HEK293 (cell line): ENCODE results near the gene ITIH1.

Source experiments
- CTCF ChIA-PET: fragments of 350-600 bp; formaldehyde crosslinking; extraction: SDS; loops from one replicate; lab custom pipeline; 2021; ENCODE audit warnings: antibody characterized with exemption; lab: Yijun Ruan, JAX
- POLR2A ChIA-PET: fragments of 300-600 bp; formaldehyde crosslinking; extraction: SDS; loops from one replicate; lab custom pipeline; 2020; ENCODE audit warnings: antibody characterized with exemption, inconsistent platforms; lab: Yijun Ruan, JAX
- H3K27ac ChIP-seq: fragments of 200-500 bp; sonication (Bioruptor generic); 2 replicates; pipeline ENCODE4 v1.5.1; 2014; ENCODE audit warnings: low read depth, low read length, control low read depth, inconsistent platforms; ENCODE audit errors: extremely low read depth
- H3K36me3 ChIP-seq, 2 experiments: fragments of 200-500 bp in 1 of 2; sonication (Bioruptor generic) in 1 of 2; 1 replicate in 1 of 2; 2 replicates in 1 of 2; pipeline ENCODE4 v1.5.1; 2014 to 2017; ENCODE audit warnings: inconsistent platforms in 2 of 2, low read length in 2 of 2; ENCODE audit not compliant: control insufficient read depth in 2 of 2, insufficient read depth in 1 of 2
- H3K4me1 ChIP-seq: fragments of 200-500 bp; sonication (Bioruptor generic); 2 replicates; pipeline ENCODE4 v1.5.1; 2014; ENCODE audit warnings: mild to moderate bottlenecking, low read length, inconsistent platforms; ENCODE audit not compliant: control insufficient read depth, insufficient read depth
- H3K4me3 ChIP-seq: 2 replicates; pipeline ENCODE4 v1.5.1; 2011; ENCODE audit warnings: low read depth, mild to moderate bottlenecking, control low read depth, low read length, moderate library complexity
- H3K9me3 ChIP-seq: fragments of 200-500 bp; sonication (Bioruptor generic); 2 replicates; pipeline ENCODE4 v1.5.1; 2014; ENCODE audit warnings: low read depth, low read length, inconsistent platforms; ENCODE audit not compliant: control insufficient read depth, insufficient read depth
- BCL11A ChIP-seq: fragments of 450-650 bp; formaldehyde crosslinking; IDR thresholded peaks from 2 replicates; pipeline ENCODE4 v1.5.1; 2016; ENCODE audit warnings: low read depth, missing biosample characterization, missing genetic modification characterization
- PRDM2 ChIP-seq: fragments of 450-650 bp; formaldehyde crosslinking; IDR thresholded peaks from 2 replicates; pipeline ENCODE4 v1.5.1; 2016; ENCODE audit warnings: missing biosample characterization, missing genetic modification characterization, borderline replicate concordance
- SCRT2 ChIP-seq: fragments of 450-650 bp; formaldehyde crosslinking; IDR thresholded peaks from 2 replicates; pipeline ENCODE4 v1.5.1; 2016; ENCODE audit warnings: missing biosample characterization, missing genetic modification characterization
- ZNF10 ChIP-seq: fragments of 450-650 bp; formaldehyde crosslinking; IDR thresholded peaks from 2 replicates; pipeline ENCODE4 v1.5.1; 2017; ENCODE audit warnings: missing biosample characterization, missing genetic modification characterization
- ZNF175 ChIP-seq: fragments of 450-650 bp; formaldehyde crosslinking; IDR thresholded peaks from 2 replicates; pipeline ENCODE4 v1.5.1; 2016; ENCODE audit warnings: missing biosample characterization, missing genetic modification characterization
- ZNF311 ChIP-seq: fragments of 450-650 bp; formaldehyde crosslinking; IDR thresholded peaks from 2 replicates; pipeline ENCODE4 v1.5.1; 2017; ENCODE audit warnings: missing biosample characterization, missing genetic modification characterization, borderline replicate concordance
- ZNF324 ChIP-seq: fragments of 450-650 bp; formaldehyde crosslinking; IDR thresholded peaks from 2 replicates; pipeline ENCODE4 v1.5.1; 2016; ENCODE audit warnings: missing biosample characterization, missing genetic modification characterization
- ZNF335 ChIP-seq: fragments of 450-650 bp; formaldehyde crosslinking; conservative IDR thresholded peaks from 2 replicates; pipeline ENCODE4 v1.5.1; 2016; ENCODE audit warnings: missing biosample characterization, missing genetic modification characterization
- ZNF350 ChIP-seq: fragments of 450-650 bp; formaldehyde crosslinking; IDR thresholded peaks from 2 replicates; pipeline ENCODE4 v1.5.0; 2017; ENCODE audit warnings: missing biosample characterization, mild to moderate bottlenecking, missing genetic modification characterization
- ZNF501 ChIP-seq: fragments of 450-650 bp; formaldehyde crosslinking; IDR thresholded peaks from 2 replicates; pipeline ENCODE4 v1.5.1; 2016; ENCODE audit warnings: missing biosample characterization, missing genetic modification characterization
- ZNF555 ChIP-seq: fragments of 450-650 bp; formaldehyde crosslinking; conservative IDR thresholded peaks from 2 replicates; pipeline ENCODE4 v1.5.1; 2017; ENCODE audit warnings: missing biosample characterization, mild to moderate bottlenecking, missing genetic modification characterization, inconsistent platforms
- ZNF76 ChIP-seq: fragments of 450-650 bp; formaldehyde crosslinking; IDR thresholded peaks from 2 replicates; pipeline ENCODE4; 2016; ENCODE audit warnings: low read depth, missing biosample characterization, missing genetic modification characterization, borderline replicate concordance
- ZNF791 ChIP-seq: fragments of 450-650 bp; formaldehyde crosslinking; IDR thresholded peaks from 2 replicates; pipeline ENCODE4 v1.5.1; 2016; ENCODE audit warnings: missing biosample characterization, missing genetic modification characterization
- ZNF837 ChIP-seq: fragments of 450-650 bp; formaldehyde crosslinking; IDR thresholded peaks from 2 replicates; pipeline ENCODE4 v1.5.1; 2016; ENCODE audit warnings: missing biosample characterization, missing genetic modification characterization
- ZXDB ChIP-seq: fragments of 450-650 bp; formaldehyde crosslinking; IDR thresholded peaks from 2 replicates; pipeline ENCODE4 v1.5.1; 2016; ENCODE audit warnings: missing biosample characterization, missing genetic modification characterization
- TF ChIP-seq, protein P1 (sequence below): fragments of 450-650 bp; formaldehyde crosslinking; IDR thresholded peaks from 2 replicates; pipeline ENCODE4 v1.5.1; 2016; ENCODE audit warnings: missing biosample characterization, missing genetic modification characterization
- TF ChIP-seq, protein P2 (sequence below): fragments of 450-650 bp; formaldehyde crosslinking; IDR thresholded peaks from 2 replicates; pipeline ENCODE4 v1.5.1; 2016; ENCODE audit warnings: missing biosample characterization, missing genetic modification characterization, borderline replicate concordance

Gene ITIH1

DNA sequence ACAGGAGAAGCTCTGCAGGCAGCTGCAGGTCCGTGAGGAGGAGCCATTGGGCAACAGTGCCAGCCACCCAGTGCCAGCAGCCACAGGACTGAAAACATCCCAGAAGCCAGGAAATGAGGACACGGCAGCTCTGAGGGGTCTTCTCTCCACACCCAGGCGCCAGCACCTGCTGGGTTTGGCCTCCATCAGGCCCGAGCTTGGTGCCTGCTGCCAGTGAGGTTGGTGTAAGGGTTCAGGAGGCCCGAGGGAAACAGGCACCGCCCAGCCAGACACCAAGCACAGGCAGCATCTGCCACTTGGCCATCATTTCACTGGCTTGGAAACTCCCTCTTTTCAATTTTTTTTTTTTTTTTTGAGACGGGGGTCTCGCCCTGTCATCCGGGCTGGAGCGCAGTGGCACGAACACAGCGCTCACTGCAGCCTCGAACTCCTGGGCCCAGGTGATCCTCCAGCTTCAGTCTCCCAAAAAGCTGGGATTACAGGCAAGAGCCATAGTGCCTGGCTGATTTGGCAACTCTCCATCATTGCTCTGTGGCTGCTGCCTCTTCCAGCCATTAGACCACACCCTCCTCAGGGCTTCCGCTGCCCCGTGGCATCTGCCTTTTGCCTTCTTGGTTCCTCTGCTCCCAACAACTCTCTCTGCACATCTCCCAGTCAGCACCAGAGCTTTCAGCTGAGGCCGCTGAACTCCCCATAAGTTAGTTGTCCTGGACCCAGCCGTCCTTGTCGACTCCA is 15.7 kb downstream of the ITIH1 start:
- ChIA-PET POLR2A (interaction anchor here (1.3 kb wide), 1 partner anchor 22 kb away, joined by 3 read pairs; the partner anchor contains the start of gene NEK4), CTCF (interaction anchor here (0.6 to 1.0 kb wide), 2 partner anchors 10 to 48 kb away, joined by 3 to 4 read pairs; no protein-coding TSS in a partner anchor)
- H3K4me1 ChIP-seq, result no peaks in the 10 kb centered on the region
- no peaks in the 10 kb centered on the region for H3K36me3 ChIP-seq
- H3K9me3 ChIP-seq, result no peaks in the 10 kb centered on the region
- TF ChIP-seq ZXDB, result no peak
- TF ChIP-seq ZNF335, result 0 out of 2 replicates have a peak, but pooled peaks have one; percentile 14
- H3K27ac ChIP-seq, result no peak overlapping the region
- H3K4me3 ChIP-seq, result no peak overlapping the region

- Histone ChIP-seq H3K27ac (no peak overlapping the region), H3K4me3 (no peak overlapping the region), H3K36me3 (no peaks in the 10 kb centered on the region), H3K9me3 (no peaks in the 10 kb centered on the region), H3K4me1 (no peaks in the 10 kb centered on the region)
- ChIA-PET POLR2A (no interaction called here), CTCF (interaction anchor here (1.0 kb wide), 1 partner anchor 11 kb away, joined by 3 read pairs; no protein-coding TSS in a partner anchor)
- no peak for TF ChIP-seq SCRT2
- no peak for TF ChIP-seq ZNF791 (tag by site-specific recombination)
- no peak for TF ChIP-seq PRDM2 (tag by site-specific recombination)
- no peak for TF ChIP-seq ZNF175 (tag by site-specific recombination)
- no peak for TF ChIP-seq ZNF324
- no peak for TF ChIP-seq ZNF555 (tag by site-specific recombination)
- no peak for TF ChIP-seq ZNF350 (tag by site-specific recombination)
- no peak for TF ChIP-seq BCL11A
- TF ChIP-seq ZNF501, result no peak
- TF ChIP-seq, protein P1, sequence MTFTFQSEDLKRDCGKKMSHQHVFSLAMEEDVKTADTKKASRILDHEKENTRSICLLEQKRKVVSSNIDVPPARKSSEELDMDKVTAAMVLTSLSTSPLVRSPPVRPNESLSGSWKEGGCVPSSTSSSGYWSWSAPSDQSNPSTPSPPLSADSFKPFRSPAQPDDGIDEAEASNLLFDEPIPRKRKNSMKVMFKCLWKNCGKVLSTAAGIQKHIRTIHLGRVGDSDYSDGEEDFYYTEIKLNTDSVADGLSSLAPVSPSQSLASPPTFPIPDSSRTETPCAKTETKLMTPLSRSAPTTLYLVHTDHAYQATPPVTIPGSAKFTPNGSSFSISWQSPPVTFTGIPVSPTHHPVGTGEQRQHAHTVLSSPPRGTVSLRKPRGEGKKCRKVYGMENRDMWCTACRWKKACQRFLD (tag by site-specific recombination), result no peak
- no peak for TF ChIP-seq ZNF76 (tag by site-specific recombination)
- TF ChIP-seq ZNF837 (tag by site-specific recombination), result no peak
- TF ChIP-seq, protein P2, sequence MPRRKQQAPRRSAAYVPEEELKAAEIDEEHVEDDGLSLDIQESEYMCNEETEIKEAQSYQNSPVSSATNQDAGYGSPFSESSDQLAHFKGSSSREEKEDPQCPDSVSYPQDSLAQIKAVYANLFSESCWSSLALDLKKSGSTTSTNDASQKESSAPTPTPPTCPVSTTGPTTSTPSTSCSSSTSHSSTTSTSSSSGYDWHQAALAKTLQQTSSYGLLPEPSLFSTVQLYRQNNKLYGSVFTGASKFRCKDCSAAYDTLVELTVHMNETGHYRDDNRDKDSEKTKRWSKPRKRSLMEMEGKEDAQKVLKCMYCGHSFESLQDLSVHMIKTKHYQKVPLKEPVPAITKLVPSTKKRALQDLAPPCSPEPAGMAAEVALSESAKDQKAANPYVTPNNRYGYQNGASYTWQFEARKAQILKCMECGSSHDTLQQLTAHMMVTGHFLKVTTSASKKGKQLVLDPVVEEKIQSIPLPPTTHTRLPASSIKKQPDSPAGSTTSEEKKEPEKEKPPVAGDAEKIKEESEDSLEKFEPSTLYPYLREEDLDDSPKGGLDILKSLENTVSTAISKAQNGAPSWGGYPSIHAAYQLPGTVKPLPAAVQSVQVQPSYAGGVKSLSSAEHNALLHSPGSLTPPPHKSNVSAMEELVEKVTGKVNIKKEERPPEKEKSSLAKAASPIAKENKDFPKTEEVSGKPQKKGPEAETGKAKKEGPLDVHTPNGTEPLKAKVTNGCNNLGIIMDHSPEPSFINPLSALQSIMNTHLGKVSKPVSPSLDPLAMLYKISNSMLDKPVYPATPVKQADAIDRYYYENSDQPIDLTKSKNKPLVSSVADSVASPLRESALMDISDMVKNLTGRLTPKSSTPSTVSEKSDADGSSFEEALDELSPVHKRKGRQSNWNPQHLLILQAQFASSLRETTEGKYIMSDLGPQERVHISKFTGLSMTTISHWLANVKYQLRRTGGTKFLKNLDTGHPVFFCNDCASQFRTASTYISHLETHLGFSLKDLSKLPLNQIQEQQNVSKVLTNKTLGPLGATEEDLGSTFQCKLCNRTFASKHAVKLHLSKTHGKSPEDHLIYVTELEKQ (tag by site-specific recombination), result no peak
- no peak for TF ChIP-seq ZNF311
- no peak for TF ChIP-seq ZNF10
Measured at GRCh38 chr3:52793702-52794611, 16.6 kb downstream of the ITIH1 start.
